ENCODE results near the gene SERPINC1. TPM values are rescaled to one million over a fixed set of nuclear protein-coding genes. Genes with fewer than 3 reads are reported as not detected.

SERPINC1 gene
- total and polyA plus RNA-seq, 2 of the 13 experiments (the other 11 are each of a cell fraction or from before 2014, with no cell fraction given) = 142 to 205 TPM

GRCh38 chr1:173925306-173926242, 8.4 kb upstream of the SERPINC1 start (continued):
- TF ChIP-seq TFDP1 (CRISPR knock-in tag; IDR thresholded peaks at IDR 0.05; ENCODE audit: borderline replicate concordance) = no peak
- TF ChIP-seq PAX8 (CRISPR knock-in tag; IDR thresholded peaks at IDR 0.05; ENCODE audit: borderline replicate concordance) = no peak
- no peak for TF ChIP-seq CREB1 (IDR thresholded peaks at IDR 0.05)
- no peak for TF ChIP-seq CREB1 (CRISPR knock-in tag; IDR thresholded peaks at IDR 0.05)
- TF ChIP-seq ZNF124 (CRISPR knock-in tag; IDR thresholded peaks at IDR 0.05) = 0 out of 2 replicates have a peak, but pooled peaks have one; percentile 34
- TF ChIP-seq SALL1 (CRISPR knock-in tag; IDR thresholded peaks at IDR 0.05) = peak; percentile 45; the same call in 1 of the 2 replicates
- TF ChIP-seq ZNF256 (CRISPR knock-in tag; conservative IDR thresholded peaks at IDR 0.05) = no peak
- TF ChIP-seq ZNF292 (CRISPR knock-in tag; IDR thresholded peaks at IDR 0.05; ENCODE audit: borderline replicate concordance, low read depth) = no peak
- no peak for TF ChIP-seq ZFP62 (CRISPR knock-in tag; IDR thresholded peaks at IDR 0.05)

DNA sequence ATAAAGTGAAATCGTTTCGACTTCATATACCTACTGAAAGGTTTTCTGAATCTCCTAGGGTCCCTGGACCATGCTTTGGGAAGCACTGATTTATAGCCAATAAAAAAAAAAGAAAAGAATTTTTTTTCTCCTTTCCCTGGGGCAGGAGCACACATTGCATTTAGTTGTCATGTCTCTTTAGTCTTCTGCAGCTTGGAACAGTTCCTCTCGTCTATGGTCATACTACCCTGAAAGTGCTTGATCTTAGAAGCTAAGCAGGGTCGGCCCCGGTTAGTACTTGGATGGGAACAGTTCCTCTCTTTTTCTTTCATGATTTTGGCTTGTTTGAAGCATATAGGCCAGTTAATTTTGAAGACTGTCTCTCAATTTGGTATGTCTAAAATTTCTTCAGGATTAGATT, 3.7 kb upstream of the SERPINC1 start:
- FAIRE-seq = no peak
- ChIA-PET CTCF (ENCODE audit: low intra/inter-chr PET ratio, low total read pairs) (no interaction called here), POLR2A (no interaction called here)
- Histone ChIP-seq H3K79me2 (ENCODE audit: insufficient read depth, low read length) (peaks cover 2% of the 10 kb centered on the region), H3K27me3 (ENCODE audit: control insufficient read depth in 1 of 2, insufficient read depth in 2 of 2, low read length in 2 of 2) (no peaks in the 10 kb centered on the region), H4K20me1 (ENCODE audit: insufficient read depth, low read length) (no peaks in the 10 kb centered on the region), H3K4me2 (ENCODE audit: low read depth, low read length) (no peak overlapping the region), H3K4me1 (ENCODE audit: insufficient read depth, low read length) (peaks cover 46% of the 10 kb centered on the region), H2AFZ (ENCODE audit: low read length) (no peak overlapping the region), H3K4me3 (replicated peaks in 1 of 3; ENCODE audit: insufficient read depth in 1 of 3, low read depth in 2 of 3, low read length in 3 of 3) (no peak overlapping the region), H3K36me3 (replicated peaks in 1 of 2; ENCODE audit: control insufficient read depth in 1 of 2, insufficient read depth in 2 of 2, low read length in 2 of 2) (no peaks in the 10 kb centered on the region), H3K9me3 (ENCODE audit: low read length) (no peaks in the 10 kb centered on the region), H3K27ac (ENCODE audit: extremely low read length, insufficient read depth, low read length) (no peak overlapping the region), H3K9ac (ENCODE audit: insufficient read depth, low read depth, low read length) (no peak overlapping the region)
- BruUV-seq (replicated peaks) = no TSS peak
- intact Hi-C loops (cut with micrococcal nuclease; ENCODE audit: unreplicated experiment) (no loop called here), in situ Hi-C loops (cut with HindIII; ENCODE audit: extremely low pct_ligation_motif_present, low pct_unique_long_range_greater_than_20kb) (no loop called here)
- TF ChIP-seq ZSCAN12 (CRISPR knock-in tag; IDR thresholded peaks at IDR 0.05) = no peak
- TF ChIP-seq ARID5B (CRISPR knock-in tag; IDR thresholded peaks at IDR 0.05) = no peak
- ATAC-seq = no peak
- 77% methylated on average over 5 of the region's 5 CpGs for WGBS (ENCODE audit: low lambda C conversion rate)
- DNase-seq (ENCODE audit: low spot score) = no peak

All from HepG2 (cell line).